GM19025 (cell line): ENCODE measurements around the gene ZNF358.
A peak's percentile ranks its signal among the peaks of the same experiment; 100 is the strongest.

Experiments used
- ATAC-seq: cut with Tn5 transposase; IDR thresholded peaks from one replicate; pipeline ENCODE4 v1.9.1; 2021; ENCODE audit warnings: mild to moderate bottlenecking, low read depth, moderate library complexity; ENCODE audit not compliant: unreplicated experiment

ZNF358 gene

DNA sequence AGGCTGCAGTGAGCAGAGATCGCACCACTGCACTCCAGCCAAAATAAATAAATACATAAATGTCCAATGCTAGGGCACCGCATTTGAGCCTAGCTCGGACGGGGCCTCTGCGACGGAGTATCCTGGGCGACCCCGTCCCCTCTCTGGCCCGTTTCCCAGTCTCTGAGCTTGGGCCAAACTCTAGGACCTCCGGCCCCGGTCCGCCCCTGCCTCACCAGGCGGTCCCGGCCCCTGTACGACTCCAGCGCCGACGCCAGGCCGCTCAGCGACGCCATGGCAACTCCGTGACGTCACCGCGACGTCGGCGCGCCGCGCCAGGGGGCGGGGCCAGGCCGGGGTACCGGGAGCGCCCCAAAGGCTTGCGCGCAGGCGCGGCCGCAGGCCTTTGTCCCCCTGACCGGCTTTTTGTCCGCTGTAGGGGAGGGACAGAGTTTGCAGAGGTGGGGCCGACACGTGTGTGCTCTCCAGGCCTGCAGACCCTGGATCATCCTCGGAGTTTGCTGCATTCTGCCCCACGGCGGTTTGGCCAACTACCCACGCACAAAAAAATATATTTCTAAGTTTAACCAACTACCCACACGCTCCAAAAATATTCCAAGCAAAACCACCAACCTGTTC lies 27.1 kb upstream of the ZNF358 start, which contains the start of gene PEX11G:
Gene PEX11G, minus strand, starts transcription at position 300 of the 618 bp plus-strand sequence. Its CDS starts 25 bp downstream, at position 275.
- ATAC-seq: peak; percentile 84

GRCh38 chr19:7489609-7490044 lies 26.3 kb upstream of the ZNF358 start:
- ATAC-seq: no peak

DNA sequence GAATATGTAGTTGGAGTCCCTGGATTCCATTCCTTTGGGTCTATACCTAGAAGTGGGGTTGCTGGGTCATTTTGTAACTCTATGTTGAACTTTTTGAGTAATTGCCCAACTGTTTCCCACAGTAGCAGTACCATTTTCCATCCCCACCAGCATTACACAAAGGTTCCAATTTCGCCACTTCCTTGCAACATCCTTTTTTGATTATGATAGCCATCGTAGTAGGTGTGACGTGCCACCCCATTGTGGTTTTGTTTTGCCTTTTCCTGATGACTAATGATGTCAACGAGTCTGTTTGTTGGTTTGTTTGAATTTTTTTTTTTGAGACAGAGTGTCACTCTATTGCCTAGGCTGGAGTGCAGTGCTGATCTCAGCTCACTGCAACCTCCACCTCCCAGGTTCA lies 23.8 kb upstream of the ZNF358 start:
- ATAC-seq: no peak

DNA sequence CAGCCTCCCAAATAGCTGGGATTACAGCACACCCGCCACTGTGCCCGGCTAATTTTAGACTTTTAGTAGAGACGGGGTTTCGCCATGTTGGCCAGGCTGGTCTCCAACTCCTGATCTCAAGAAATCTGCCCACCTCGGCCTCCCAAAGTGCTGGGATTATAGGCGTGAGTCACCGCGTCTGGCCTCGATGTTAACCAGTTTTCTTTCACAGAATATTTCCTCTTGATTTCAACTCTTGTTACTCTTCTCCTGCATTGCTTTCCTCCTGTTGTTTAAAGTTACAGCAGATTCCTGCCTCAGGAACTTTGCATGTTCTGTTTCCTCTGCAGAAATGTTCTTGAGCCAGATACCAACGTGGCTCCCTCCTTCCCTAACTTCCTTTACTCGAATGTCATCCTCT lies 23.3 kb upstream of the ZNF358 start:
- no peak for ATAC-seq

DNA sequence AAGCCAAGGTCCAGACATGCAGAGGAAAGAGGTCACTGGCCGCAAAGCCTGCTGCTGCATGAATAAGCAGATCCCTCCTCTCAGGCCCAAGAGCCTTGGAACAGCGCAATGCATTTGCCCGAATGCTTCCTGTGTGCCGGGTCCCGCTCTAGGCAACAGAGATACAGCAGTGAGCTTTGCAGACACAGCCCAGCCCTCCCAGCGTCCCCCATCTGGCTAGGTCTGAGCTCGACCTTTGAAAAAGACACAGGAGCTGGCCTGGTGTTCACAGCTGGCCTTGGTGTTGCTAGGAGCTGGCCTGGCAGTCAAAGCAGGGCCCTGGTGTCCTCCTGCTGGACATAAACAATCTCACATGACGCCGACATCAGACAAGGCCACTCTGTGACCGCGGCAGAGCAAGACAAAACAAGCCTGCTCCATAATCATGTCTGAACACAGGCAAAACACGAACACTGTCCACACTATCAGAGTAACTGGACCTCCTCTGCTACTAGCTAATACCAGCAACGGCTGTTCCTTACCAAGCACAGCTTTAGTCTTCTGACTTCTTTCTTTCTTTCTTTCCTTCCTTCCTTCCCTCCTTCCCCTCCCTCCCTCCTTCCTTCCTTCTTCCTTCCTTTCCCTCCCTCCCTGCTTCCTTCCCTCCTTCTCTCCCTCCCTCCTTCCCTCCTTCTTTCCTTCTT lies 21.3 kb upstream of the ZNF358 start:
- ATAC-seq: no peak

GRCh38 chr19:7497292-7497691 lies 18.6 kb upstream of the ZNF358 start:
- ATAC-seq: no peak

GRCh38 chr19:7500811-7501450 lies 15.0 kb upstream of the ZNF358 start:
- ATAC-seq: no peak

- ATAC-seq: no peak
These were observed 13.4 kb upstream of the ZNF358 start for GRCh38 chr19:7502552-7502951.

DNA sequence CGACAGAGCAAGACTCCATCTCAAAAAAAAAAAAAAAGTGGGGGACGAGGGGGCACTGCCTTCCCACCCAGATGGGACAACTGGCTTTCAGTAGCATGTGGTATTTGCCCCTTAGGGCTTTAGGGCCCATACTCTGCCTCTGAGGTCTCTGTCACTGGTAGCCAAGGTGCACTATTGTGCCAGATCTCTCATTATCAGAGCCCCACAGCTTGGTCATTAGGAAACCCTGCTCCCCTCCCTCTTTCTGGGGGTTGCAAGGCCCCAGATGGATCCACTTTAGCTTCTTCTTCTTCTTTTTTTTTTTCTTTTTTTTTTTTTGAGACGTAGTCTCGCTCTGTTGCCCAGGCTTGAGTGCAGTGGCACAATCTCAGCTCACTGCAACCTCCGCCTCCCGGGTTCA lies 11.2 kb upstream of the ZNF358 start:
- no peak for ATAC-seq

- ATAC-seq: no peak
These were observed 10.6 kb upstream of the ZNF358 start for GRCh38 chr19:7505288-7505681.

DNA sequence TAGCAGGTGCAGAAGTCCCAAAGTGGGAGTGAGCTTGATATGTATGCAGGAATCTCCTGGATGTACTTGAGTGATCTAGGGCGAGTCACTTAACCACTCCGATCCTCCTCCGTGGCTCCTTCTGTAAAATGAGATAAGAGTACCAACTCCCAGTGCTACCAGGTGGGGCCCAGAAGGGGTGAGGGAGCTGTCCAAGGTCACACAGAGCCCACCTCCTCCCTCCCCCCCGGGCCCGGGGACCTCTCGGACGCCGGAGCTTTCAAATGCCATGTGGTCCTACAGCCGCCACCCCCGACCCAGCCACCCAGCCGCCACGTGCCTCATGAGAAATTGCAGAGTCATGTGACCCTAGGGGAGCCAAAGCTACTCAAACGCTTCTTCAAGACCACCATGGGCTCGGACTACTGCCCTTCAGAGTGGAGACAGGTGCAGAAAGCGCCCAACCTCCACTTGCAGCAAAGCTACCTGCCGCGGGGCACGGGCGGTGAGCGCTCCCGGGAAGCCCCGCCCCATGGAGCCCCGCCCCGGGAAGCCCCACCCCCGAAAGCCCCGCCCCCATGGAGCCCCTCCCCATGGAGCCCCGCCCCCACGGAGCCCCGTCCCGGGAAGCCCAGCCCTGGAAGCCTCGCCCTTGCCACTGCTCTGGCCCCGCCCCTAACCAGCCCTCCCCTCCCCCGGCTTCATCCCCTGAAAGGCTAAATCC lies 10.1 kb upstream of the ZNF358 start:
- no peak for ATAC-seq

DNA sequence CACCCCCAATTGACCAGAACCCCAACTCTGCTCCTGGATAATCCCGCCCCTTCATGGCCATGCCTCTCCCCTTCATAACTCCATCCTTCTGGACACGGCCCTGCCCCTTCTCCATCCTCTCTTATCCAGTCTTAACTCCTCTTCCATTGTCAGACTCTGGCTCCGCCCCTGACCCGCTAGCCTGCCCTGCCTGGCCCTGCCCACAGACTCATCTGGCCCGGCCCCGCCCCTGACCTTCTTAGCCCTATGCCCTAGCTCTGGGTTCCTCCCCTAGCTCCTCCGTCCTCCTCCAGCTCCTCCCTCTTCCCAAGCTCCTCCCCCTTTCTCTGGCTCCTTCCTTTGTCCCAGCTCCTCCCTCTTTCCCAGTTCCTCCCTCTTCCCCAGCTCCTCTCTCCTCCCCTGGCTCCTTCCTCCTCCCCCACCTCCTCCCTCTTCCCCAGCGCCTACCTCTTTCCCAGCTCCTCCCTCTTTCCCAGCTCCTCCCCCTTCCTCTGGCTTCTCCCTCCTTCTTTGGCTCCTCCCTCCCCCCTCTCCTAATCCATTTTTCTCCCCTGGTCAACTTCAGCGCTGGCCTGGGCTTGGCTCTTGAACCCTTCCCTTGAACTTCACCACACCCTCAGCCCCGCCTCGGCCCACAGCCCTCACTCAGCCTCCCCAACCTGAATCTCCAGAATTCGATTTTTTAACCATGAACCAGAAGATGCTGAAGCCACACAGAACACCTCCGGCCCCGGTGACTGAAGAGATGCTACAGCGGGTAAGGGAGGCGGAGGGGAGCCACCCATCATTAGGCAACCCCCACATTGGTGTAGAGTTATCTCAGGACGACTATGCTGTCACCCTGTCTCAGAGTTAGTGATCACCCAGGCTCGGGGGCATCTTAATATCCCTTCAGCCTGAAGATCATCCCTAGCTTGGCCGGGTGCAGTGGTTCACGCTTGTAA lies 9.2 kb upstream of the ZNF358 start:
- ATAC-seq: no peak

DNA sequence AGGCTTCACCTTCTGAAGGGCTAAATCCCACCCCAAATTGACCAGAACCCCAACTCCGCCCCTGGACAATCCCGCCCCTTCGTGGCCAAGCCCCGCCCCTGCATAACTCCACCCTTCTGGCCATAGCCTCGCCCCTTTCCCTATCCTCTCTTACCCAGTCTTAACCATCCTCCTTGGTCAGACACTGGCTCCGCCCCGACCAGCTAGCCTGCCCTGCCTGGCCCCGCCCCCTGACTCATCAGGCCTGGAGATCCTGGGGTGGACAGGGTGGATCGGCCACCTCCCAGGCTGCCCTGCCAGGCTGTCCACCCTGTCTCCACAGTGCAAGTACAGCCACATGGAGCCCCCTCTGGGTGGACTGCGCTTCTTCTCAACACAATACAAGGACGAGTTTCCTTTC lies 8.0 kb upstream of the ZNF358 start:
- ATAC-seq: no peak

- no peak for ATAC-seq
These were observed 6.3 kb upstream of the ZNF358 start for GRCh38 chr19:7509625-7510024.

DNA sequence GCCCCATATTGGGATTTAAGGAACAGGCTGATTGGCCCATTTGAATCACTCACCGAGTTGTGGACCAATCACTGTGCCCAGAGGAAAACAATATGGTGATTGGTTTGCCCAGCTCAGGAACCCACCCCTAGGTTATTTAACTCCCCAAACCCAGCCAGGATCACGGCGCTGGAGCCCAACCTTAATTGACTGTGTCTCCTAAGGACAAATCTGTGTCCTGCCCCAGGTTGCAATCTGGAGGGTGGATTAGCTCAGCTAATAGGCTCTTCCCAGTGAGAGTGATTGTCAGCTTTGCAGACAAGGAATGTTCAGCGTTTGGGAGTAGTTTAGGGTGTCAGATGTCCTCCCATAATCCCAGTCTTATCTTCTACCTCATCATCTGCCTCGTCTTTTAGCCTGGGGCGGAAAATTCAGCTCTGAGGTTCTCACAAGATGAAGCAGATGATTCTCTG lies 3.5 kb upstream of the ZNF358 start:
- ATAC-seq: no peak

GRCh38 chr19:7513809-7514642 lies 1.9 kb upstream of the ZNF358 start:
- ATAC-seq: no peak

DNA sequence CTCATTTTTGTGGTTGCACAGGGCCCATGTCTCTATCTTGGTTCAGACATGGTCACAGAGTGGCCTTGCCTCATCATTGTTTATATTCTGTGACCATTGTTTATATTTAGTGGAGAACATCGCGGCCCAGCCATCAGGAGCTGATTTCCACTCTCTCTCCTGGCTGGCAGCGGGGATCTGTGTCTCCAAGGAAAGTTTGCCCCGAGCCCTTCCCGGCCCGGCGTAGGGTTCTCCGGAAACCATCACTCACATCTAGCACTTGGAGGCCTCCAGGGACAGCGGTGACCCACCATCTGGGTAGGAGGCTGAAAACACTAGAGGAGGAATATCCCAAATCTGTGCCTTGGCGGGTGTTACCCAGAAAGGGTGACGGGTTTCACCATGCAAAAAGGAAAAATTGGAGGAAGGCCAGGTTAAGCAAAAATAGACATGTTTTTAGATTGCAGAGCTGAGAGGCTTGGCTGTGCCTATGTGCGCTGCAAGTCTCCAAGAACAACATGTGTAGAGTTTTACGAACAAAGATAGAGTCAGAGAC lies 726 bp upstream of the ZNF358 start:
- no peak for ATAC-seq

- no peak for ATAC-seq
These were observed 430 bp downstream of the ZNF358 start for GRCh38 chr19:7516333-7516732.

DNA sequence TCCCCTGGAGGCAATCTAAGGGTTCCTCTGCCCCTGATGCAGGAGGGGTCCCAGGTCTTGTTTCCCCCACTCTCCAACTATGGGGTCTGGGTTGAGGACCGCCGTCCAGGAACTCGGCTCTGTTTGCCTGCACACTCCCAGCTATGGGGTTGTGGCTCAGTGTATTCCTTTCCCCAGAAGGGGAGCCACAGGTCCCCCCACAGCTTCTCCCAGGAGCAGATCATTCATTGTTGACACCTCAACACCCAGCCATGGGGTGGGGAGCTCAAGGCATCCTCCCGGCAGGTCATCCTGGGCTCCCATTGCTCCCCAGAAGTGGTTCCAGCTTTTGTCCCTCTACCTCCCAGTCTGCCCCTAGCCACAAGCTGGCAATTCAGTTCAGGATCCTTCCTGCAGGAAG lies 975 bp downstream of the ZNF358 start:
- ATAC-seq: no peak
